GM12872 (cell line): ENCODE measurements around the gene SPEG.

Source experiments
- TF ChIP-seq, protein P1 (sequence below): IDR thresholded peaks from 3 replicates; pipeline ENCODE4 v1.5.1; 2011; ENCODE audit warnings: low read depth, mild to moderate bottlenecking, low read length, moderate library complexity; ENCODE audit not compliant: insufficient read depth

Gene SPEG

DNA sequence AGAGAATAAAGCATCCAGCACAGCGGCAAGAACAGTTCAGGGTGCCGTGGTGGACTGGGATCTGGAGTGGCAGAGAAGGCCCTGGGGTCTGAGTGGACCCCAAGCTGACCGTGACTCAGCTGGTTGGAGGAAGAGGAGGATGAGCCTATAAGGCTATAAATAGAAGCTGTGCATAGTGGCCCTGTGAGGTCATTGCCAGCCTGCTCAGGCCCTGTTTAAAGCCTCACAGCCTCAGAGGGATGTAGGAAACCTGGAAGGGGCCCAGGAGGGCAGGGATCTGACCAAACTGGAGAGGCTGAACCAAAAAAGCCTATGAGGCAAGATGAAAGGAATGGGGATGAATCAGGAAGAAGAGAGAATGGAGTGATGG, 27.8 kb upstream of the SPEG start:
- TF ChIP-seq, protein P1, sequence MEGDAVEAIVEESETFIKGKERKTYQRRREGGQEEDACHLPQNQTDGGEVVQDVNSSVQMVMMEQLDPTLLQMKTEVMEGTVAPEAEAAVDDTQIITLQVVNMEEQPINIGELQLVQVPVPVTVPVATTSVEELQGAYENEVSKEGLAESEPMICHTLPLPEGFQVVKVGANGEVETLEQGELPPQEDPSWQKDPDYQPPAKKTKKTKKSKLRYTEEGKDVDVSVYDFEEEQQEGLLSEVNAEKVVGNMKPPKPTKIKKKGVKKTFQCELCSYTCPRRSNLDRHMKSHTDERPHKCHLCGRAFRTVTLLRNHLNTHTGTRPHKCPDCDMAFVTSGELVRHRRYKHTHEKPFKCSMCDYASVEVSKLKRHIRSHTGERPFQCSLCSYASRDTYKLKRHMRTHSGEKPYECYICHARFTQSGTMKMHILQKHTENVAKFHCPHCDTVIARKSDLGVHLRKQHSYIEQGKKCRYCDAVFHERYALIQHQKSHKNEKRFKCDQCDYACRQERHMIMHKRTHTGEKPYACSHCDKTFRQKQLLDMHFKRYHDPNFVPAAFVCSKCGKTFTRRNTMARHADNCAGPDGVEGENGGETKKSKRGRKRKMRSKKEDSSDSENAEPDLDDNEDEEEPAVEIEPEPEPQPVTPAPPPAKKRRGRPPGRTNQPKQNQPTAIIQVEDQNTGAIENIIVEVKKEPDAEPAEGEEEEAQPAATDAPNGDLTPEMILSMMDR: no peak

DNA sequence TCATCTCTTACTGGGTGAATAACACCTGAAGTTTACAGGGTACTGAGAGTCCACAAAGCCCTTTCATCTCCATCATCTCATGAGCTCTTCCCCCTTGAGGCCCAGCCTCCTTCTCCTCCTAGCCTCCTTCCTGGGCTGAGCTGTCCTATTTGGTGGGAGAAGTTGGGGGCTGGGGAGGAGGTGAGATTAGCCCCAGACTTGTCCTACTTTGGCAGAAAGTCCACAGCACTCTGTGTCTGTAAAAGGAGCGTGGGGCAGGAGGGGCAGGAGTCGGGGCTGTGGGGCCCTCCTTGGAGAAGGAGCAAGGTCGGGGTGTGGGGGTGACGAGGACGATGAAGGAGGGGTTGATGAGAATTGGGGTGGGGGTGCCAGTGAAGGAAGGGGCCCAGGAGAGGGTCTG, 26.4 kb upstream of the SPEG start:
- TF ChIP-seq, protein P1: no peak

- TF ChIP-seq, protein P1: no peak
Observed at GRCh38 chr2:219408631-219409030, 26.0 kb upstream of the SPEG start.

- TF ChIP-seq, protein P1: no peak
Observed at GRCh38 chr2:219409619-219410018, 25.0 kb upstream of the SPEG start.

DNA sequence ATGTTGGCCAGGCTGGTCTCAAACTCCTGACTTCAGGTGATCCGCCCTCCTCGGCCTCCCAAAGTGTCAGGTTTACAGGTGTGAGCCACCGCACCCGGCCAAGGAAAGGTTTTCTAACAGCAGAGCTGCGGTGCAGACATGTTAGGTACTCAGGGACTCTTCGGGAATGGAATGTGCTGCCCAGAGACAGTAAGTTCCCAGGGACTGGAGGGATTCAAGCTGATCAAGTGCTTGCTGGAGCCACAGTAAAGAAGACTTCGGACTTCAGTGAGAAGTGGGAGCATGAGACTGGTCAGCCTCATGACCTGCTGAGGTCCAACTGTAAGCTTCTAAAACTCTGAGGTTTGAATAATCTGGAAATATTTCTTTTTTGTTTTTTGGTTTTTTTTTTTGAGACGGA, 24.3 kb upstream of the SPEG start:
- TF ChIP-seq, protein P1: no peak

GRCh38 chr2:219414857-219415256, 19.8 kb upstream of the SPEG start:
- TF ChIP-seq, protein P1: no peak

GRCh38 chr2:219415580-219416234, 18.9 kb upstream of the SPEG start:
- TF ChIP-seq, protein P1: no peak
